SHP77 treated with DMSO at 0.1 percent for 48 hours (cell line): ENCODE measurements around the gene GPC1.
A peak's percentile ranks its signal among the peaks of the same experiment; 100 is the strongest.
"Not testable (repeated sequence)": the region's sequence is repeated elsewhere in the genome, so short reads cannot be mapped to it uniquely, and the experiment has no call there.

ENCODE experiments used
- DNase-seq: peaks from one replicate; lab custom pipeline; 2025; lab: John Stamatoyannopoulos, UW

GPC1 gene, protein sequence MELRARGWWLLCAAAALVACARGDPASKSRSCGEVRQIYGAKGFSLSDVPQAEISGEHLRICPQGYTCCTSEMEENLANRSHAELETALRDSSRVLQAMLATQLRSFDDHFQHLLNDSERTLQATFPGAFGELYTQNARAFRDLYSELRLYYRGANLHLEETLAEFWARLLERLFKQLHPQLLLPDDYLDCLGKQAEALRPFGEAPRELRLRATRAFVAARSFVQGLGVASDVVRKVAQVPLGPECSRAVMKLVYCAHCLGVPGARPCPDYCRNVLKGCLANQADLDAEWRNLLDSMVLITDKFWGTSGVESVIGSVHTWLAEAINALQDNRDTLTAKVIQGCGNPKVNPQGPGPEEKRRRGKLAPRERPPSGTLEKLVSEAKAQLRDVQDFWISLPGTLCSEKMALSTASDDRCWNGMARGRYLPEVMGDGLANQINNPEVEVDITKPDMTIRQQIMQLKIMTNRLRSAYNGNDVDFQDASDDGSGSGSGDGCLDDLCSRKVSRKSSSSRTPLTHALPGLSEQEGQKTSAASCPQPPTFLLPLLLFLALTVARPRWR

DNA sequence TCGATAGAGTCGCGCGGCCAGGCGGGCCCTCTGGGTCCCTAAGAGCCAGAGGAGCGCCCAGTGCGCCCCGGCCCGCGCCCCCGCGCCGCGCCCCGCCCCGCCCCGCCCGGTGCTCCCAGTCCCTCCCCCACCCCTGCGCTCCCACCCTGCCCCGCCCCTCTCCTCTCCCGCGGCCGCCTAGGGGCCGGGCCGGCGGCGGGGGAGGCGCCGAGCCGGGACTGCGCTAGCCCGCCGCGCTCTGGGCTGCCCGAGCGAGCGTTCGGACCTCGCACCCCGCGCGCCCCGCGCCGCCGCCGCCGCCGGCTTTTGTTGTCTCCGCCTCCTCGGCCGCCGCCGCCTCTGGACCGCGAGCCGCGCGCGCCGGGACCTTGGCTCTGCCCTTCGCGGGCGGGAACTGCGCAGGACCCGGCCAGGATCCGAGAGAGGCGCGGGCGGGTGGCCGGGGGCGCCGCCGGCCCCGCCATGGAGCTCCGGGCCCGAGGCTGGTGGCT is at the start of gene GPC1:
Gene GPC1, plus strand, starts transcription at position 207 of the 491 bp plus-strand sequence. Its CDS starts 256 bp downstream, at position 463.
- no peak for DNase-seq

- no peak for DNase-seq
These were observed 49.1 kb upstream of the GPC1 start for GRCh38 chr2:240386326-240386725.

DNA sequence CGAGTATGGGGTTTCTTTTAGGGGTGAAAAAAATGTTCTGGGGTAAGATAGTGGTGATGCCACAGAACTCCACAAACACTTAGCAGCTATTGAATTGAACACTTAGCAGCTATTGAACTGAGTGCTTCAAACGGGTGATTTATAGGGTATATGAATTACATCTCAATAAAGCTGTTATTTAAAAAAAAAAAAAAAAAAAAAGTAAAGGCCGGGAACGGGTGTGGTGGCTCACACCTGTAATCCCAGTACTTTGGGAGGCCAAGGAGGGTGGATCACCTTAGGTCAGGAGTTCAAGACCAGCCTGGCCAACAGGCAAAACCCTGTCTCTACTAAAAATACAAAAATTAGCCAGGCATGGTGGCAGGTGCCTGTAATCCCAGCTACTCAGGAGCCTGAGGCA is 48.7 kb upstream of the GPC1 start:
- not testable (repeated sequence) for DNase-seq

GRCh38 chr2:240387325-240387668 is 48.2 kb upstream of the GPC1 start:
- DNase-seq, result no peak

DNA sequence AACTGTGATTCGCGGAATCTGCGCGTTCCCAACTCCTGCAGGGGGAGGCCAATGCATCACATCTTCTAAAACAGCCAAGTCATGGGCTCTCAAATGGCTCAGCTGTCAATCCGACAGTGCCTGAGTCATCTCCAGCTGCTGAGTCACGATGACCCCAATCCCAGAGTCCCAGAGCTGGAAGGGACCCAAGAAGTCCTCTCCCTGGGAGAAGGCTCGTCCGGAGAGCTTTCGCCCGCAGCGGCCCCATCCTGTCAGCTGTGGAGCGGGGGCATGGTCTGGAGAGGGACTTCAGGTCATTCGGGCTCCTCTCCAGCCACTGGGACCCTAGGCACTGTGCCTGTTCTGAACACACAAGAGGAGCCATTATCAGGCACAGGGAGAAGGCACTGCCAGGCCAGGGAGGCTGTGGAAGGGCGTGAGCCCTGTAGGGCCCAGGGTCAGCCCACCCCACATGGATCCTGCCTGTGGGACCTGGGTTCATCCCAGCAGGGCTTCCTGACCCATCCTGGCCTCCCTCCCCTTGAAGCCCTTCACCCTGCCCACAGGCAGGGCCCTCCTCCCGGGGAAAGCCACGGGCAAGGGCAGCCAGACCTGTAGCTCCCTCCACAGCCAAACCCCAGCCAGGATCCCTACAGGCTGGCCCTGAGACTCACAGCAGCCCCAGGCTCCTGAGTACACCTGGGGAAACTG is 47.6 kb upstream of the GPC1 start:
- DNase-seq, result peak; percentile 31

DNA sequence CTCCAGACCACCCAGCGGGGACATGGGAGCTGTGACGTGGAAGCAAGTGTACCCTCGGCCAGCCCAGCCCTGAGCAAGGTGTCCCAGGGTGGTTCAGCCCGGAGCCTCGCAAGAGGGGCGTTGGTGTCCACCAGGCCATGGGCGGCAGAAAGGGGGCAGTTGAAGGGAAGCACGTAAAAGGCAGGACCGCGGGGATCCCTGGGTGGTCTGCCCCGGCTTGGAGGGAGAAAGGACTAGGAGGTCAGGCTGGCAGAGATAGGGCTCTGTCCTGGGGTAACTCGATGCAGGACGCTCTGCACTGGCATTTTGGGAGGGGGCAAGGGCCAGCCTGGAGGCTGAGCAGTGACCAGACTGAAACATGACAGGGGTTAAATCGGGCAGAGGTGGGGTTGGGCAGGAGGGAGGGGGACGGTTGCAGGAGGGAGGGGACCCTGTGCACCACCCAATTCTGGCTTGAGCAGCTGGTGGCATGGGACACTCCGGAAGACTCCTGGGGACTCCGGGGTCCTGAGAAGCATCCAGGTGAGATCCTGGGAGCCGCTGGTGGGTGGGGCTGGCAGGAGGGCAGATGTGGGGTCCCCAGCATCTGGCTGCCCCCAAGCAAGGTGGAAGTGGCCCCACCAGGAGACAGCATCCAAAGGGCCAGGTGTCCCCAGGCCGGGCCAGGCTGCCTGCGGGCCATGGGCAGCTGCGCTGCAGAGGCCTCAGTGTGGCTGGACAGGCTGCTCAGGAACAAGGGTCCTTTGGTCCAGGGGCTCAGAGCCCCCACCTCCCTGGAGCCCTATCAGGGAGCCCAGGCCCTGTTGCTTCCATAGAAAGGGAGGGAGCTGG is 46.8 kb upstream of the GPC1 start:
- DNase-seq, result no peak

GRCh38 chr2:240389302-240389805 is 46.1 kb upstream of the GPC1 start:
- no peak for DNase-seq

DNA sequence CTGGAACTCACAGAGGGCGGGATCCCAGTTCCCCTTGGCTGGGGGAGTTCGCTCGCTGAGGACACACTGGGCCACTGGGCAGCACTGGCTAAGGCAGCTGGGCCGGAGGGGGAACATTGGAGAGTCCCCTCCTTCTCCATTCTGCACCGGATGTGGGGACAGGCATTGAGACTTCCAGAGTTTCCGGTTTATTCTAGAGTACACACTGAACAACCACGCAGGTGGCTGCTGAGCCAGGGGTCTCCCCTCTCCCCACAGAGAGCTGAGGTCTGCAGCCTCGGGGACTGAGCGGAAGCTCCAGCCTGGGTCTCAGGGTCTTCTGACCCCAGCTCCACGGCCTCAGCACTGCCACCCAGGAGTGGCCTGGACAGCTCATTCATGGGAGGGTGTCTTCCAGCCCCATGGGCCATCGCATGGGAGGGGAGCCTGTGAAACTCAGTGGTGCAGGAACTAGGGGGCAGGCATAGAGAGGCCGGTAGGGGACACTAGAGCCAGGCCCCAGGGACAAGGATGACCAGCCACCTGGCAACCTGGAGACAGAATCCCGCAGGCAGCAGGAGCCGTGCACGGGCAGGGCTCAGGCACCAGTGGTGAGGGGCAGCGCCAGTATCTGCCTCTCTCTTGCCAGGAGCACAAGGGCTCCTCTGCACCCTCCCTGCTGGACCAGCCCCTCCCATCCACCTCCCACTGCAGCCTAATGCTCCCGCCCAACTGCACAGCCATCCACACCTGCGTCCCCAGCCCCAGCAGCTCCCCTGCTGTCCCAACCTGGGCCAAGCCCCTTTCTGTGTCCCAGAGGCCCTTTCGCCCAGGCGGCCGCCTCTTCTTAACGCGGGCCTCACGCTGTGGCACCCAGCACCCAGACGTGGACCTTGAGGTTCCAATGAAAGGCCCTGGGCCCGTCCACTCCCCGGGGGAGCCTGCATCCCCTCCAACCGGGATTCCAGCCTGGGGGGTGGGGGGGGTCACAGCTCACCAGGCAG is 45.1 kb upstream of the GPC1 start:
- DNase-seq, result no peak

- no peak for DNase-seq
These were observed 44.1 kb upstream of the GPC1 start for GRCh38 chr2:240391111-240392051.

DNA sequence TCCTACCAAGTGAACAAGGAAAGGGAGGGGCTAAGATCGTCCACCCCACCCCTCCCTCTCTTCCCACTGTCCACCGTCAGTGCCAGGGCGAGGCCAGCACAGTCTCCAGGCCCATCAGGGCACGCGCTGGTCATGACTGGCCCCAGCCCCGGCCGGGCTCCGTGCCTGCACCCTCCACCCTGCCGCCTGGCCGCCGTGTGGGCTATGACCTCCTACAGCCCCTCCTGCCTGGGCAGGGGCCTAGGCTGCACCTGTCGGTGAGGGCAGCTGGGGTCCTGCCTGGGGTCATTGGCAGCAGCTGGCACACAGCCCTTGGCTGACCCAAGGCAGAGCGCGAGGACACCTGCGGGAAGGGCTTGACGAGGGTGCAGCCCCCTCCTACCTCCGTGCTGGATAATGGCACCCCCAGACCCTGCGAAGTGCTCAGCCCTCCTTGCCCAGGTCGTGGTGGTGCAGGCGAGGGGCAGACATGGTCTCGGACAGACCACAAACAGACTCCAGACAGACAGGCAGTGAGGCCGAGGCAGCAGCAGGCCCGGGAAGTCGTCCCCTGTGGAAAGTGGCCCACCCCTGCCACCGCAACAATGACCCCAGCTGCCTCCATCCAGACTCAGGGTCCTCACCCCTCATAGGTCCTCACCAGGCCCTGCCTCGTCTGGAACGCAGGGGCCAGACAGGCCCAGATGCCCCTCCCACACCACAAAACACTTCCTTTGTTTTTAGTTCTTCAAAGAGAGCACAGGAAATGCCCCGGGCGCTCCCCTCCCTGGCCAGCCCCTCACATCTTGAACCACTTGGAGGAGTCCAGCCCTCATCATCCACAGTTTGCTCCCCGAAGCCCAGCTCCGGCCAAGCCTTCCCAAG is 43.1 kb upstream of the GPC1 start:
- DNase-seq, result no peak

DNA sequence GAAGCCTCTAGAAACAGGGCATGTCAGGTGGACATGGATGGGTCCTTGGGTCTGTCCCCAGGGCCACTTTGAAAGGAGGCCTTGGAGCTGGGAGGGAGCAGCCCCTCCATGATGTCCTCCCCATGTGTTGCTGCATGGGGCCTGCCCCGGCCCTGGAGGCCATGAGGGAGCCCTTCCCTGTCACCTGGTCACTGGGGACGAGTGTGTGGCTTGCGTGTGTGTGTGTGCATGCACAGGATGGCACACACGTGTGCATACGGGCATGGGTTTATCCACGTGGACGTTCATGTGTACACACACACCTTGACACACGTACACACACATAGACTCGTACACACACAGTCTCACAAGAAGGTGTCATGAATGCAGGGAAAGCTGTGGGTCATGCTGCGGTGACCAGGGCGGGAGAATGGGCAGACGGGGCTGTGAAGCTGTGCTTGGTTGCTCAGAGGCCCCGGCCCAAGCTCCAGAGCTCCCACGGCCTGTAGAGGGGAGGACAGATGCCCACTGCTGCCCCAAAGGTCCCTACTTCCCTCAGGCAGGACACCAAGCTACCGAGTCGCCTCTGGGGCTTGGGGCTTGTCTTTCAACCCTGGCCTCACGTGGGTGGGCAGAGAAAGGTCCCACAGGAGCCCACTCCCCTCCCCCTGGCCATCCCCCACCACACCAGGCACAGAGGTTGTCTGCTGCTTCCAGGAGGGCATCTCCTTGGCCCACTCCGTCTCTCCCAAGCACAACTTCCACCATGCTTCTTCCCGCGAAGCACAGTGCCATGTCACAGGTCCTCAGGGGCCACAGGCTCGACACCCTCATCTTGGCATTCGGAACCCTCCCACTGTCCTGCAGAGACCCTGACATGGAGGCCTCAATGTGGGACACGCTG is 42.3 kb upstream of the GPC1 start:
- DNase-seq, result no peak

DNA sequence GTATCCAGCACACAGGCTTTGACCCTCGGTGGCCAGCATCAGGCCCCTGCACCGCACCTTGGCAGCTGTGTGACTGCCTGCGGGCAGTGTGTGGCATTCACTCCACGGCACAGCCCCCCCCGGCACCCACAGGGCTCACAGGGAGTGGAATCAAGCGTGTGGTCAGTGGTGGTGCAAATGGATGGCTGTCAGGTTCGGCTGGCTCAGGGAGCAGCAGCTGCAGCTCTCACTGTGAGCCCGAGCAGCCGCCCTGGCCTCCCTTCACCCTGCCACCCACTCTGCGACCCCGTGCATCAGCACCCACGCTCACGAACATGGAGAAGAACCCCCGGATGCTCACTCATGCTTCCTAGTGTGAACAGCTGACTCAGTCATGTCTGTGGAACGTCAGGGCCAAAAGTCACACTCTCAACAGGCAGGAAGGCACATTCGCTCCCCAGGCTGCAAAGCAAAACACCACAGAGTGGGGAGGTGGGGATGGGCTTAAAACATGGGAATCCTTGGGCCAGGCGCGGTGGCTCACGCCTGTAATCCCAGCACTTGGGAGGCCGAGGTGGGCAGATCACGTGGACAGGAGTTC is 41.5 kb upstream of the GPC1 start:
- no peak for DNase-seq

DNA sequence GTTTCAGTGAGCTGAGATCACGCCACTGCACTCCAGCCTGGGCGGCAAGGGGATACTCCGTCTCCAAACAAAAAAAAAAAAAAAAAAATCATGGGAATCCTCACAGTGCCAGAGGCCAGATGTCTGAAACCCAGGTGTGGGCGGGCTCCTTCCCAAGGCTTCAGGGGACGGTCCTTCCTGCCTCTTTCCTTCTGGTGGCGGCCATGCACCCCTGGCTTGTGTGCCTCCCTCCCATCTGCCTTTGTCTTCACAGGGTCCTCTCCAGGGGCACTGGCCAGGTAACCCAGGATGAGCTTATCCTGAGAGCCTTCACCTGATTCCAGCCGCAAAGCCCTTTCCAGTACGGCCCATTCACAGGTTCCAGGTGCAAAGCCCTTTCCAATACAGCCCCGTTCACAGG is 40.9 kb upstream of the GPC1 start:
- DNase-seq, result no peak

GRCh38 chr2:240395448-240395847 is 40.0 kb upstream of the GPC1 start:
- no peak for DNase-seq

- DNase-seq, result no peak
These were observed 39.4 kb upstream of the GPC1 start for GRCh38 chr2:240395896-240396622.
